HG03108 (cell line): Measurements from ENCODE around the gene TTC27.
"Not testable (repeated sequence)": the region's sequence is repeated elsewhere in the genome, so short reads cannot be mapped to it uniquely, and the experiment has no call there.

Source experiments
- ATAC-seq: cut with Tn5 transposase; IDR thresholded peaks from one replicate; pipeline ENCODE4 v1.9.1; 2021; ENCODE audit warnings: moderate library complexity; ENCODE audit not compliant: unreplicated experiment

The TTC27 gene

GRCh38 chr2:32718752-32719151, 90.9 kb downstream of the TTC27 start:
- no peak for ATAC-seq

GRCh38 chr2:32719430-32719829, 91.6 kb downstream of the TTC27 start:
- ATAC-seq, result no peak

- ATAC-seq, result no peak
Measured at GRCh38 chr2:32719933-32720716, 92.3 kb downstream of the TTC27 start.

- no peak for ATAC-seq
Measured at GRCh38 chr2:32720771-32721170, 92.9 kb downstream of the TTC27 start.

GRCh38 chr2:32721376-32721775, 93.5 kb downstream of the TTC27 start:
- ATAC-seq, result no peak

GRCh38 chr2:32723467-32724079, 95.7 kb downstream of the TTC27 start:
- ATAC-seq, result no peak

GRCh38 chr2:32726678-32727077, 98.8 kb downstream of the TTC27 start:
- ATAC-seq, result not testable (repeated sequence)

GRCh38 chr2:32727157-32727556, 99.3 kb downstream of the TTC27 start:
- ATAC-seq, result no peak

- not testable (repeated sequence) for ATAC-seq
Measured at GRCh38 chr2:32730958-32731357, 103.1 kb downstream of the TTC27 start.

- no peak for ATAC-seq
Measured at GRCh38 chr2:32732120-32732519, 104.3 kb downstream of the TTC27 start.

GRCh38 chr2:32732912-32733472, 105.1 kb downstream of the TTC27 start:
- no peak for ATAC-seq

GRCh38 chr2:32735348-32735747, 107.5 kb downstream of the TTC27 start:
- ATAC-seq, result no peak

GRCh38 chr2:32738939-32739338, 111.1 kb downstream of the TTC27 start:
- ATAC-seq, result no peak

- no peak for ATAC-seq
Measured at GRCh38 chr2:32739664-32740063, 111.8 kb downstream of the TTC27 start.

GRCh38 chr2:32741575-32741974, 113.7 kb downstream of the TTC27 start:
- no peak for ATAC-seq

GRCh38 chr2:32742376-32742775, 114.5 kb downstream of the TTC27 start:
- ATAC-seq, result no peak

GRCh38 chr2:32743480-32744236, 115.8 kb downstream of the TTC27 start:
- peak; percentile 74 for ATAC-seq

GRCh38 chr2:32745191-32745590, 117.3 kb downstream of the TTC27 start:
- no peak for ATAC-seq

GRCh38 chr2:32745675-32746074, 117.8 kb downstream of the TTC27 start:
- ATAC-seq, result no peak

- ATAC-seq, result no peak
Measured at GRCh38 chr2:32746669-32747068, 118.8 kb downstream of the TTC27 start.

GRCh38 chr2:32748158-32748557, 120.3 kb downstream of the TTC27 start:
- no peak for ATAC-seq
